Astrocyte (in vitro differentiated cells and primary cell): Measurements from ENCODE around the gene CERS6. TPM values are rescaled to one million over a fixed set of nuclear protein-coding genes. Genes with fewer than 3 reads are reported as not detected.
A peak's percentile ranks its signal among the peaks of the same experiment; 100 is the strongest.

Experiments used
- DNase-seq: peaks from one replicate; pipeline ENCODE4 v3.0.0-alpha.2; 2010; ENCODE audit warnings: low read depth
- FAIRE-seq: peaks from 2 replicates; lab custom pipeline; 2011; peaks lifted over from hg19 to GRCh38; lab: Jason Lieb, UNC
- H2AFZ ChIP-seq: 2 replicates; pipeline ENCODE4 v1.6.0; 2012; ENCODE audit warnings: low read depth, low read length, inconsistent platforms
- H3K27ac ChIP-seq: 2 replicates; pipeline ENCODE4 v1.5.1; 2011; ENCODE audit warnings: low read depth, low read length, inconsistent platforms
- H3K27me3 ChIP-seq: 2 replicates; pipeline ENCODE4 v1.6.0; 2011; ENCODE audit warnings: low read length, inconsistent platforms; ENCODE audit not compliant: insufficient read depth
- H3K36me3 ChIP-seq: 2 replicates; pipeline ENCODE4 v1.5.1; 2011; ENCODE audit warnings: low read length, inconsistent platforms; ENCODE audit not compliant: insufficient read depth
- H3K4me1 ChIP-seq: 2 replicates; pipeline ENCODE4 v1.5.1; 2011; ENCODE audit warnings: low read length, inconsistent platforms; ENCODE audit not compliant: insufficient read depth
- H3K4me2 ChIP-seq: 2 replicates; pipeline ENCODE4 v1.6.0; 2012; ENCODE audit warnings: low read length, inconsistent platforms
- H3K4me3 ChIP-seq: 2 replicates; pipeline ENCODE4 v1.5.1; 2011; ENCODE audit warnings: low read depth, mild to moderate bottlenecking, low read length, inconsistent platforms; ENCODE audit not compliant: insufficient read depth
- H3K79me2 ChIP-seq: 2 replicates; pipeline ENCODE4 v1.6.0; 2012; ENCODE audit warnings: mild to moderate bottlenecking, low read length, inconsistent platforms; ENCODE audit not compliant: insufficient read depth
- H3K9ac ChIP-seq: 2 replicates; pipeline ENCODE4 v1.6.0; 2012; ENCODE audit warnings: mild to moderate bottlenecking, low read length, inconsistent platforms
- H3K9me3 ChIP-seq: 2 replicates; pipeline ENCODE4 v1.5.1; 2012; ENCODE audit warnings: low read depth, mild to moderate bottlenecking, low read length, inconsistent platforms; ENCODE audit not compliant: insufficient read depth
- H4K20me1 ChIP-seq: 2 replicates; pipeline ENCODE4 v1.6.0; 2012; ENCODE audit warnings: low read length, inconsistent platforms; ENCODE audit not compliant: insufficient read depth
- H3K27ac Mint-ChIP-seq: one replicate; pipeline ENCODE4 v1.8.0; 2021; ENCODE audit warnings: mild to moderate bottlenecking, mixed read lengths; ENCODE audit not compliant: unreplicated experiment
- H3K27me3 Mint-ChIP-seq: one replicate; pipeline ENCODE4 v1.8.0; 2021; ENCODE audit warnings: low read depth, mixed read lengths; ENCODE audit not compliant: unreplicated experiment
- H3K36me3 Mint-ChIP-seq: one replicate; pipeline ENCODE4 v1.8.0; 2021; ENCODE audit warnings: low read depth, mixed read lengths; ENCODE audit not compliant: unreplicated experiment
- H3K4me1 Mint-ChIP-seq: one replicate; pipeline ENCODE4 v1.8.0; 2021; ENCODE audit warnings: low read depth, mixed read lengths; ENCODE audit not compliant: unreplicated experiment
- H3K4me3 Mint-ChIP-seq: one replicate; pipeline ENCODE4 v1.8.0; 2021; ENCODE audit warnings: mild to moderate bottlenecking, moderate library complexity, mixed read lengths; ENCODE audit not compliant: unreplicated experiment
- H3K9me3 Mint-ChIP-seq: one replicate; pipeline ENCODE4 v1.8.0; 2021; ENCODE audit warnings: mild to moderate bottlenecking, mixed read lengths; ENCODE audit not compliant: unreplicated experiment
- CTCF ChIP-seq: IDR thresholded peaks from 2 replicates; pipeline ENCODE4 v1.5.1; 2011; ENCODE audit warnings: low read depth, mild to moderate bottlenecking, inconsistent platforms, low read length, moderate library complexity; ENCODE audit not compliant: insufficient read depth
- EZH2 ChIP-seq: IDR thresholded peaks from 2 replicates; pipeline ENCODE4 v1.6.1; 2012; ENCODE audit warnings: mild to moderate bottlenecking, low read length, inconsistent platforms; ENCODE audit not compliant: insufficient read depth
- total RNA-seq: library from RNA; stranded (reverse); gene quantifications from 2 replicates; pipeline ENCODE4 v1.2.1, GENCODE V29; 2021

The CERS6 gene
- total RNA-seq, 1 donor from 2014 or later = 23.4 TPM

- Histone ChIP-seq H3K4me2 (no peak overlapping the region), H3K27me3 (no peaks in the 10 kb centered on the region), H4K20me1 (no peaks in the 10 kb centered on the region), H3K36me3 (no peaks in the 10 kb centered on the region), H3K27ac (no peak overlapping the region), H3K79me2 (no peaks in the 10 kb centered on the region), H3K9me3 (no peaks in the 10 kb centered on the region), H3K9ac (no peak overlapping the region), H3K4me1 (peaks cover 12% of the 10 kb centered on the region), H3K4me3 (no peak overlapping the region), H2AFZ (no peak overlapping the region)
- H3K27me3 Mint-ChIP-seq = no peaks in the 10 kb centered on the region
- H3K4me1 Mint-ChIP-seq = peaks cover 27% of the 10 kb centered on the region
- no peak overlapping the region for H3K4me3 Mint-ChIP-seq
- DNase-seq = no peak
- peaks cover 2% of the 10 kb centered on the region for H3K36me3 Mint-ChIP-seq
- no peaks in the 10 kb centered on the region for H3K9me3 Mint-ChIP-seq
- H3K27ac Mint-ChIP-seq = no peak overlapping the region
- TF ChIP-seq EZH2 (no peak), CTCF (no peak)
- peak; percentile 9 for FAIRE-seq
Measured at GRCh38 chr2:168734199-168734760, 278.2 kb downstream of the CERS6 start.

- H3K27ac ChIP-seq = no peak overlapping the region
- peaks cover 2% of the 10 kb centered on the region for H3K36me3 Mint-ChIP-seq
- no peaks in the 10 kb centered on the region for H3K27me3 Mint-ChIP-seq
- no peak for DNase-seq
- no peaks in the 10 kb centered on the region for H3K36me3 ChIP-seq
- no peaks in the 10 kb centered on the region for H4K20me1 ChIP-seq
- H3K9me3 ChIP-seq = no peaks in the 10 kb centered on the region
- TF ChIP-seq EZH2 (no peak), CTCF (no peak)
- FAIRE-seq = no peak
- H3K27ac Mint-ChIP-seq = no peak overlapping the region
- no peaks in the 10 kb centered on the region for H3K9me3 Mint-ChIP-seq
- H3K4me3 Mint-ChIP-seq = no peak overlapping the region
- H3K4me1 ChIP-seq = no peaks in the 10 kb centered on the region
- H3K4me2 ChIP-seq = no peak overlapping the region
- no peaks in the 10 kb centered on the region for H3K27me3 ChIP-seq
- no peak overlapping the region for H3K4me3 ChIP-seq
- no peak overlapping the region for H2AFZ ChIP-seq
- peaks cover 11% of the 10 kb centered on the region for H3K4me1 Mint-ChIP-seq
- no peak overlapping the region for H3K9ac ChIP-seq
- no peaks in the 10 kb centered on the region for H3K79me2 ChIP-seq
Measured at GRCh38 chr2:168736649-168737445, 280.8 kb downstream of the CERS6 start.

- Histone ChIP-seq H3K4me3 (no peak overlapping the region), H3K79me2 (no peaks in the 10 kb centered on the region), H3K36me3 (no peaks in the 10 kb centered on the region), H4K20me1 (no peaks in the 10 kb centered on the region), H3K4me2 (no peak overlapping the region), H3K27ac (no peak overlapping the region), H3K9me3 (no peaks in the 10 kb centered on the region), H2AFZ (no peak overlapping the region), H3K9ac (no peak overlapping the region), H3K27me3 (no peaks in the 10 kb centered on the region), H3K4me1 (no peaks in the 10 kb centered on the region)
- Mint-ChIP-seq H3K27me3 (no peaks in the 10 kb centered on the region), H3K4me1 (peaks cover 3% of the 10 kb centered on the region), H3K27ac (no peak overlapping the region), H3K9me3 (no peaks in the 10 kb centered on the region), H3K4me3 (no peak overlapping the region), H3K36me3 (peaks cover 2% of the 10 kb centered on the region)
- FAIRE-seq = no peak
- peak; percentile 18 for DNase-seq
- TF ChIP-seq EZH2 (no peak), CTCF (no peak)
Measured at GRCh38 chr2:168738062-168738461, 282.0 kb downstream of the CERS6 start.
